Transverse colon (tissue), 4 donors: ENCODE data around the gene IRS2.
"Not testable (repeated sequence)": the region's sequence is repeated elsewhere in the genome, so short reads cannot be mapped to it uniquely, and the experiment has no call there.

Experiments used
- EP300 ChIP-seq: sonication (generic); formaldehyde crosslinking; IDR thresholded peaks from one replicate; pipeline ENCODE4 v1.6.1; 2017; ENCODE audit warnings: antibody characterized with exemption, low read depth
- POLR2A ChIP-seq: fragments of 450-650 bp; IDR thresholded peaks from one replicate; pipeline ENCODE4 v1.6.1; 2016; ENCODE audit warnings: antibody characterized with exemption, mild to moderate bottlenecking, moderate library complexity
- POLR2AphosphoS5 ChIP-seq, 3 donors: sonication (generic); formaldehyde crosslinking; IDR thresholded peaks; one replicate each; pipeline ENCODE4 v1.6.1; 2016; ENCODE audit warnings: antibody characterized with exemption in 3 of 3
- TF ChIP-seq, protein P1 (sequence below), 5 experiments: fragments of 200-600 bp in 3 of 5; fragments of 450-650 bp in 2 of 5; sonication (generic) in 3 of 5; IDR thresholded peaks; 1 replicate in 2 of 5; 2 replicates in 3 of 5; pipeline ENCODE4 v1.5.1; 2016 to 2017; ENCODE audit warnings: antibody characterized with exemption in 5 of 5, inconsistent platforms in 3 of 5, mild to moderate bottlenecking in 2 of 5, moderate library complexity in 1 of 5

DNA sequence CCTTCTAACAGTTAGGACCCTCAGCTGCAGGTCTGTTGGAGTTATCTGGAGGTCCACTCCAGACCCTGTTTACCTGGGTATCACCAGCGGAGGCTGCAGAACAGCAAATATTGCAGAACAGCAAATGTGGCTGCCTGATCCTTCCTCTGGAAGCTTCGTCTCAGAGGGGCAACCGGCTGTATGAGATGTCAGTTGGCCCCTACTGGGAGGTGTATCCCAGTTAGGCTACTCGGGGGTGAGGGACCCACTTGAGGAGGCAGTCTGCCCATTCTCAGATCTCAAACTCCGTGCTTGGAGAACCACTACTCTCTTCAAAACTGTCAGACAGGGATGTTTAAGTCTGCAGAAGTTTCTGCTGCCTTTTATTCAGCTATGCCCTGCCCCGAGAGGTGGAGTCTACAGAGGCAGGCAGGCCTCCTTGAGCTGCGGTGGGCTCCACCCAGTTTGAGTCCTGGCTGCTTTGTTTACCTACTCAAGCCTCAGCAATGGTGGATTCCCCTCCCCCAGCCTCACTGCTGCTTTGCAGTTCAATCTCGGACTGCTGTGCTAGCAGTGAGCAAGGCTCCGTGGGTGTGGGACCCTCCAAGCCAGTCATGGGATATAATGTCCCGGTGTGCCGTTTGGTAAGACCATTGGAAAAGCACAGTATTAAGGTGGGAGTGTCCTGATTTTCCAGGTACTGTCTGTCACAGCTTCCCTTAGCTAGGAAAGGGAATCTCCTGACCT, 42.4 kb upstream of the IRS2 start:
- TF ChIP-seq, protein P1, sequence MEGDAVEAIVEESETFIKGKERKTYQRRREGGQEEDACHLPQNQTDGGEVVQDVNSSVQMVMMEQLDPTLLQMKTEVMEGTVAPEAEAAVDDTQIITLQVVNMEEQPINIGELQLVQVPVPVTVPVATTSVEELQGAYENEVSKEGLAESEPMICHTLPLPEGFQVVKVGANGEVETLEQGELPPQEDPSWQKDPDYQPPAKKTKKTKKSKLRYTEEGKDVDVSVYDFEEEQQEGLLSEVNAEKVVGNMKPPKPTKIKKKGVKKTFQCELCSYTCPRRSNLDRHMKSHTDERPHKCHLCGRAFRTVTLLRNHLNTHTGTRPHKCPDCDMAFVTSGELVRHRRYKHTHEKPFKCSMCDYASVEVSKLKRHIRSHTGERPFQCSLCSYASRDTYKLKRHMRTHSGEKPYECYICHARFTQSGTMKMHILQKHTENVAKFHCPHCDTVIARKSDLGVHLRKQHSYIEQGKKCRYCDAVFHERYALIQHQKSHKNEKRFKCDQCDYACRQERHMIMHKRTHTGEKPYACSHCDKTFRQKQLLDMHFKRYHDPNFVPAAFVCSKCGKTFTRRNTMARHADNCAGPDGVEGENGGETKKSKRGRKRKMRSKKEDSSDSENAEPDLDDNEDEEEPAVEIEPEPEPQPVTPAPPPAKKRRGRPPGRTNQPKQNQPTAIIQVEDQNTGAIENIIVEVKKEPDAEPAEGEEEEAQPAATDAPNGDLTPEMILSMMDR (IDR thresholded peaks at IDR 0.05), result not testable (repeated sequence)
- not testable (repeated sequence) for TF ChIP-seq POLR2A; POLR2AphosphoS5 (IDR thresholded peaks at IDR 0.05); EP300
